IPS-15b (cell line): ENCODE results near the gene ATN1.

ENCODE experiments used
- H3K27me3 ChIP-seq: one replicate; pipeline ENCODE4 v1.6.1; 2013; ENCODE audit warnings: low read length; ENCODE audit not compliant: control insufficient read depth, insufficient read depth
- H3K36me3 ChIP-seq: one replicate; pipeline ENCODE4 v1.6.1; 2013; ENCODE audit warnings: low read length; ENCODE audit not compliant: control insufficient read depth, insufficient read depth
- H3K4me1 ChIP-seq: one replicate; pipeline ENCODE4 v1.6.1; 2013; ENCODE audit warnings: mild to moderate bottlenecking, low read length; ENCODE audit not compliant: control insufficient read depth, insufficient read depth
- H3K4me3 ChIP-seq: one replicate; pipeline ENCODE4 v1.5.1; 2013; ENCODE audit warnings: low read depth, low read length
- H3K9ac ChIP-seq: one replicate; pipeline ENCODE4 v1.6.1; 2013; ENCODE audit warnings: low read depth, mild to moderate bottlenecking, low read length
- H3K9me3 ChIP-seq: one replicate; pipeline ENCODE4 v1.6.1; 2013; ENCODE audit warnings: mild to moderate bottlenecking, low read length; ENCODE audit not compliant: control insufficient read depth, insufficient read depth

The ATN1 gene

GRCh38 chr12:6935371-6936193, 7.8 kb downstream of the ATN1 start:
- Histone ChIP-seq H3K9me3 (no peaks in the 10 kb centered on the region), H3K4me1 (no peaks in the 10 kb centered on the region), H3K27me3 (no peaks in the 10 kb centered on the region), H3K9ac (no peak overlapping the region), H3K36me3 (peaks cover 37% of the 10 kb centered on the region), H3K4me3 (no peak overlapping the region)

GRCh38 chr12:6936194-6936635, 8.5 kb downstream of the ATN1 start:
- no peak overlapping the region for H3K9ac ChIP-seq

GRCh38 chr12:6936636-6937480, 9.1 kb downstream of the ATN1 start:
- H3K36me3 ChIP-seq = peaks cover 44% of the 10 kb centered on the region
- H3K27me3 ChIP-seq = no peaks in the 10 kb centered on the region
- H3K9me3 ChIP-seq = no peaks in the 10 kb centered on the region
- no peaks in the 10 kb centered on the region for H3K4me1 ChIP-seq
- H3K9ac ChIP-seq = peak overlapping the region; percentile 32
- peak overlapping the region; percentile 71 for H3K4me3 ChIP-seq

More at GRCh38 chr12:6936194-6936635, 8.5 kb downstream of the ATN1 start:
- H3K36me3 ChIP-seq = peaks cover 38% of the 10 kb centered on the region
- H3K4me1 ChIP-seq = no peaks in the 10 kb centered on the region
- H3K9me3 ChIP-seq = no peaks in the 10 kb centered on the region
- no peak overlapping the region for H3K4me3 ChIP-seq
- no peaks in the 10 kb centered on the region for H3K27me3 ChIP-seq

DNA sequence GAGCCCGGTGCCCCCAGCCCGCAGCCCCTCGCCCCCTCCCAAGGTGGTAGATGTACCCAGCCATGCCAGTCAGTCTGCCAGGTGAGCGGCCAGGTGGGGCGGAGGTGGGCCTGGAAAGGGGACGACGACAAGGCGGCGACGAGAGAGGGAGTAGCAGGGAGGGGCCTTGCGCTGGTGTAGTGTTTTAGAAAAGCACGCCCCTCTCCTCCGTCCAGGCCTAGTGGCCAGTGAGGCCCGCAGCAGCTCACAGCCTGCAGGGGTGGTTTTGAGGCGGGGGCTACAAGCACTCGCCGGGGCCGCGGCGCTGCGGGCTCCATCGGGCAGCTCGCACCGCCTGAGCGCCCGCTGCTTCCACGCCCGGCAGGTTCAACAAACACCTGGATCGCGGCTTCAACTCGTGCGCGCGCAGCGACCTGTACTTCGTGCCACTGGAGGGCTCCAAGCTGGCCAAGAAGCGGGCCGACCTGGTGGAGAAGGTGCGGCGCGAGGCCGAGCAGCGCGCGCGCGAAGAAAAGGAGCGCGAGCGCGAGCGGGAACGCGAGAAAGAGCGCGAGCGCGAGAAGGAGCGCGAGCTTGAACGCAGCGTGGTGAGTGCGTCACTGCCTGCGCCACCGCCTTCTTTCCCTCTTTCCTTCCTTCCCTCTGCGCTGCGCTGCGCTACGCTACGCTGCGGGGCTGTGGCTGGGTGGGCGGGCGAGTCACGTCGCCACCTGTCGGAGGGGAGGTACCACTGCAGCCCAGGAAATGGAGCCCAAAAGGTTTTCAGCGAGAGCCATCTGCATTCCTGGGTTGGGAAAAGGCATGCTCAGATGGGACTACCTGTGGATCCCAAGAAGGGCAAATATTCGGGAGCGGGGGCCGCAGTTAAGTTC, 10.0 kb downstream of the ATN1 start:
- peaks cover 44% of the 10 kb centered on the region for H3K36me3 ChIP-seq

DNA sequence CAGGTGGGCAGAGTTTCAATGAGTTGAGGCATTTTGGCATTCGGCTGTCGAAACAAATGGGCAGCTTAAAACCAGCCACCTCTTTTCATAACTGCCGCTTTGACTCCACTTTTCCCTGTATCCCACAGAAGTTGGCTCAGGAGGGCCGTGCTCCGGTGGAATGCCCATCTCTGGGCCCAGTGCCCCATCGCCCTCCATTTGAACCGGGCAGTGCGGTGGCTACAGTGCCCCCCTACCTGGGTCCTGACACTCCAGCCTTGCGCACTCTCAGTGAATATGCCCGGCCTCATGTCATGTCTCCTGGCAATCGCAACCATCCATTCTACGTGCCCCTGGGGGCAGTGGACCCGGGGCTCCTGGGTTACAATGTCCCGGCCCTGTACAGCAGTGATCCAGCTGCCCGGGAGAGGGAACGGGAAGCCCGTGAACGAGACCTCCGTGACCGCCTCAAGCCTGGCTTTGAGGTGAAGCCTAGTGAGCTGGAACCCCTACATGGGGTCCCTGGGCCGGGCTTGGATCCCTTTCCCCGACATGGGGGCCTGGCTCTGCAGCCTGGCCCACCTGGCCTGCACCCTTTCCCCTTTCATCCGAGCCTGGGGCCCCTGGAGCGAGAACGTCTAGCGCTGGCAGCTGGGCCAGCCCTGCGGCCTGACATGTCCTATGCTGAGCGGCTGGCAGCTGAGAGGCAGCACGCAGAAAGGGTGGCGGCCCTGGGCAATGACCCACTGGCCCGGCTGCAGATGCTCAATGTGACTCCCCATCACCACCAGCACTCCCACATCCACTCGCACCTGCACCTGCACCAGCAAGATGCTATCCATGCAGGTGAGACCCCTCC, 10.8 kb downstream of the ATN1 start:
- H3K9me3 ChIP-seq = no peaks in the 10 kb centered on the region
- H3K27me3 ChIP-seq = no peaks in the 10 kb centered on the region
- H3K4me3 ChIP-seq = peak overlapping the region; percentile 71
- peaks cover 4% of the 10 kb centered on the region for H3K4me1 ChIP-seq
- peak overlapping the region; percentile 71 for H3K9ac ChIP-seq
- H3K36me3 ChIP-seq = peaks cover 40% of the 10 kb centered on the region

More for the DNA sequence above, 10.0 kb downstream of the ATN1 start:
- peak overlapping the region; percentile 97 for H3K9ac ChIP-seq
- peak overlapping the region; percentile 71 for H3K4me3 ChIP-seq
- H3K9me3 ChIP-seq = no peaks in the 10 kb centered on the region
- peaks cover under 1% of the 10 kb centered on the region for H3K4me1 ChIP-seq
- H3K27me3 ChIP-seq = no peaks in the 10 kb centered on the region

- Histone ChIP-seq H3K4me3 (no peak overlapping the region), H3K4me1 (peaks cover 4% of the 10 kb centered on the region), H3K9ac (no peak overlapping the region), H3K27me3 (no peaks in the 10 kb centered on the region), H3K9me3 (no peaks in the 10 kb centered on the region), H3K36me3 (peaks cover 34% of the 10 kb centered on the region)
Observed at GRCh38 chr12:6939191-6939540, 11.4 kb downstream of the ATN1 start.

DNA sequence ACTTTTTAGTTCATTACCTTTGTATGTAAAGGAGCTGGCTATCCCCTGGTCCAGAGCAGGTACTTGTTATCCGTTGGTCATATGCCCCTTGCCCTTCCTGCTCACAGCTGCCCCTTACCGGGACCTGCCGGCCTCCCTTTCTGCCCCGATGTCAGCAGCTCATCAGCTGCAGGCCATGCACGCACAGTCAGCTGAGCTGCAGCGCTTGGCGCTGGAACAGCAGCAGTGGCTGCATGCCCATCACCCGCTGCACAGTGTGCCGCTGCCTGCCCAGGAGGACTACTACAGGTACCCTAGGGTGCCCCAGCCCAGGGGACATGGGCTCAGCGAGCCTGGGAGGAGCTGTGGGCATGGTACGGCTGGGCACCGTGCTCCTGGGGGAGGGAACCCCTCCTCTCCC, 13.5 kb downstream of the ATN1 start:
- Histone ChIP-seq H3K9me3 (no peaks in the 10 kb centered on the region), H3K4me1 (peaks cover 15% of the 10 kb centered on the region), H3K36me3 (peaks cover 15% of the 10 kb centered on the region), H3K27me3 (no peaks in the 10 kb centered on the region), H3K9ac (no peak overlapping the region), H3K4me3 (no peak overlapping the region)

- H3K9ac ChIP-seq = no peak overlapping the region
Observed at GRCh38 chr12:6941782-6942181, 14.0 kb downstream of the ATN1 start.

DNA sequence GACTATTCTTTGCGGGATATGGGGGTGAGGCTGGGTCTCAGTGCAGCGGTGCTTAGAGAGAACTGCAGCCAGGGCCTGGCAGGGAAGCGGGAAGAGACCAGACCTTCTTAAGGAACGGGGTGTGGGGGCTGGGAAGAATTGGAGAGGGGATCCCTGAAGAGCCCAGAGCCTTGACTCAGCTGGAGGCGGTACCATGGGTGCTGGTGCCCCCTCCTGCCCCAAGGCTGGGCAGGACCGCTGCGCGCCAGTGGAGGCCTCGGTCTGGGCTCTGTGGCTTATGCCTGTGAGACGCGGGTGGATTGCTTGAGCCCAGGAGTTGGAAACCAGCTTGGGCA, 14.5 kb downstream of the ATN1 start:
- Histone ChIP-seq H3K36me3 (peaks cover 15% of the 10 kb centered on the region), H3K9ac (no peak overlapping the region), H3K4me3 (no peak overlapping the region), H3K4me1 (peaks cover 15% of the 10 kb centered on the region), H3K9me3 (no peaks in the 10 kb centered on the region), H3K27me3 (no peaks in the 10 kb centered on the region)

More at GRCh38 chr12:6941782-6942181, 14.0 kb downstream of the ATN1 start:
- H3K27me3 ChIP-seq = no peaks in the 10 kb centered on the region
- no peak overlapping the region for H3K4me3 ChIP-seq
- no peaks in the 10 kb centered on the region for H3K9me3 ChIP-seq
- peaks cover 15% of the 10 kb centered on the region for H3K4me1 ChIP-seq
- peaks cover 15% of the 10 kb centered on the region for H3K36me3 ChIP-seq

DNA sequence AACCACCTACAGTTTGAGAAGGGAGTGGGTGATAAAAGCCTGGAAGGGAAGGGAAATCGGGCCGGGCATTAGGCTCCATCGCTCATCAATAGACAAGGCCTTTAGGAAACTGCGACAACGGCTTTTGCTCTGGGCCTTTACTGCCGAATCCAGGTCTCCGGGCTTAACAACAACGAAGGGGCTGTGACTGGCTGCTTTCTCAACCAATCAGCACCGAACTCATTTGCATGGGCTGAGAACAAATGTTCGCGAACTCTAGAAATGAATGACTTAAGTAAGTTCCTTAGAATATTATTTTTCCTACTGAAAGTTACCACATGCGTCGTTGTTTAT, 15.6 kb downstream of the ATN1 start:
- Histone ChIP-seq H3K9ac (peak overlapping the region; percentile 93), H3K27me3 (no peaks in the 10 kb centered on the region), H3K4me3 (peak overlapping the region; percentile 93), H3K9me3 (no peaks in the 10 kb centered on the region), H3K36me3 (peaks cover 15% of the 10 kb centered on the region), H3K4me1 (peaks cover 15% of the 10 kb centered on the region)
